Stimulated activated CD4-positive, alpha-beta T cell treated with anti-CD3 and anti-CD28 coated beads, Interleukin-4, amount 100 ng/mL, for 1 hour (primary cell): ENCODE measurements around the gene SFT2D1.

ENCODE experiments used
- DNase-seq: peaks from one replicate; pipeline ENCODE4 v3.0.0-alpha.2; 2020

Gene SFT2D1

DNA sequence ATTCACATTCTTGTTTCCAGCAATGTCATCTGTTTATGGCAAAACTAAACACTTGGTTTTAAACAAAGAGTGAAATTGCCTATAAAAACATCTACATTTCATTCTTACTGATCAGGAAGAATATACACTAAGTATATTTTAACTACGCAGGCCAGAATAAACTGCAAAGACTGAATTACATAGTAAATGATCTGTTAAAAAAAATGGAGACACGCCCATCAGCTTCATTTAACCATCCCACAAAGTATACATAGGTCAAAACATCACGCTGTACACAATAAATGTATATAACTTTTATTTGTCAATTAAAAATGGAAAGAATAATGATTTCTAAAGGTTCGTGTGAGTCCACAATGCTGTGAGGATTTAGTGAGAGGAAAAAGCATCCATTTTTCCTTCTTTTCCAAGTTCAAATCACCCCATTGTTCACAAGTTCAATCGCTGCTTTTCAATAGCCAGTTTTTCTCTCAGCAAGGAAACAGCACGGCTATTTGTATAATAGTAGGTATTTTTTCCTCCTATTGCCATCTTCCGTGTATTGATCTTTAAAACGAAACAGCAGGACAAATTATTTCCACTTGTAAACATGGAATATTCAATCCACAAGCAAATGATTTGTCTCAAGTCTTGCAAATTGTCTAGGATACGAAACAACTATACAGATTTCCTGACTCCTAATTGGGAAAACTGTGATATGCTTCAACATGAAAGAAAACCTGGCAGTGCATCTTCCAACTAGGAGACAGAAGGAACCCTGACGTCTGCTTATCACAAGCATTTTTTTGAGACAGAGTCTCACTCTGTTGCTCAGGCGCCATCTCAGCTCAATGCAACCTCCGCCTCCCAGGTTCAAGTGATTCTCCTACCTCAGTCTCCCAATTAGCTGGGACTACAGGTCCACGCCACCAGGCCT is 10.6 kb downstream of the SFT2D1 start:
- no peak for DNase-seq

DNA sequence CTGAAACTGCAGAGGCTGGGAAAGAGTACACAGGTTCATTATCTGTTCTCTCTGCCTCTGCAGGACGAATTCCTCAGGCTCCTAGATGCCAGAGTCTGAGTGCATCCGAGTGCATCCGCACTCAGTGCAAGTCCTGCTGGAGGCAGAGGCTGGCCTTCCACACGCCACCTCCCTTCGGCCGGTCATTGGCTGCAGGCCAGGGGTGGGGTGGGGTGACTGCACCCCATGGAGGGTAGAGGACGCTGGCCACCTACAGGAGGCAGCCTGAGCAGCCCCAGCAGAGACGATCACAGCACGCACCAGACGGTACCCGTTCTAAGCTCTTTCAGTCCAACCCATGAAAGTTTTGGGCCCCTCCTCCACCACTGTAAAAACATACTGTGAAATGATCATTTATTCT is 11.7 kb downstream of the SFT2D1 start:
- no peak for DNase-seq

DNA sequence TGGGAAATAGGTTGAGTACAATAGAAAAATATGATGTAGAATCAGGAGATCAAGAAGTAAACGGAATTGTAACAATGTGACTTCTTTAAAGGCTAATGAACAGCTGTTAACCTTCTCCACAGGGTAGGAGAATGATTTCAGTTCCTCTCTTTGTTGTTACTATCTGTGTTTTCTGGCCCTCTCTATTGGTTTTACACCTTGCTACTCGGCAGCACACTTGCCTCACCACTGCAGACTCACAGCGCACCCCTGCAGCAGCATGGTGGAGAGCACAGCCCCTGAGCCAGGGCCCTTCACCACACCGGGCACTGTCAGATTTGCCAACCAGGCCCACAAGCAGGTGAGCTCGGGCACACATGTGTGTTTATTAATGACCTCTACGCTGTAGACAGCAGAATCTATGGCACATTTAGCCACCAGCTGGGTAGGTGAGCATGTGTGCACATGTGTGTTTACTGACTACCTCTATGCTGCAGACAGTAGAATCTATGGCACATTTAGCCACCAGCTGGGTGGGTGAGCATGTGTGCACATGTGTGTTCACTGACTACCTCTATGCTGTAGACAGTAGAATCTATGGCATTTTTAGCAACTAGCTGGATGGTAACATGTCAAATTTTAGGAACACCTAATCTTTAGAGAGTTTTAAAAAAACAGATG is 16.8 kb downstream of the SFT2D1 start:
- DNase-seq: no peak

DNA sequence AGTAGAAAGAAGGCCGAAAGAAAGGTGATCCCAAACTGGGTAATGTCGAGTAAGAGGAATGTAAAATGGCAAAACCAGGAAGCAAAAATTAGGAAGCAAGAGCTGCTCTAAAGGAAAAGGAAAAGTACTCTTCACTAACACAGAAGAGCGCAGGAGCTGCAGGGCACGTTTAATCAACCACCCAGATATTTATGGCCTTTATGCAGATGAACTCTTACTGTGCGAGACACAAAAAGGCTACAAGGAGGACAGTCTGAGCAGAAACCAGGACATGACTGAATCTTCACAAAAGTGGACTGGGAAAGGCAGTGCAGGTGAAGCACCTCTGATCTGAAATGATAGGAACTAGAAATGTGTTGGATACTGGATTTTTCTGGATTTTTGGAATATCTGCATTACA is 18.9 kb downstream of the SFT2D1 start:
- no peak for DNase-seq

DNA sequence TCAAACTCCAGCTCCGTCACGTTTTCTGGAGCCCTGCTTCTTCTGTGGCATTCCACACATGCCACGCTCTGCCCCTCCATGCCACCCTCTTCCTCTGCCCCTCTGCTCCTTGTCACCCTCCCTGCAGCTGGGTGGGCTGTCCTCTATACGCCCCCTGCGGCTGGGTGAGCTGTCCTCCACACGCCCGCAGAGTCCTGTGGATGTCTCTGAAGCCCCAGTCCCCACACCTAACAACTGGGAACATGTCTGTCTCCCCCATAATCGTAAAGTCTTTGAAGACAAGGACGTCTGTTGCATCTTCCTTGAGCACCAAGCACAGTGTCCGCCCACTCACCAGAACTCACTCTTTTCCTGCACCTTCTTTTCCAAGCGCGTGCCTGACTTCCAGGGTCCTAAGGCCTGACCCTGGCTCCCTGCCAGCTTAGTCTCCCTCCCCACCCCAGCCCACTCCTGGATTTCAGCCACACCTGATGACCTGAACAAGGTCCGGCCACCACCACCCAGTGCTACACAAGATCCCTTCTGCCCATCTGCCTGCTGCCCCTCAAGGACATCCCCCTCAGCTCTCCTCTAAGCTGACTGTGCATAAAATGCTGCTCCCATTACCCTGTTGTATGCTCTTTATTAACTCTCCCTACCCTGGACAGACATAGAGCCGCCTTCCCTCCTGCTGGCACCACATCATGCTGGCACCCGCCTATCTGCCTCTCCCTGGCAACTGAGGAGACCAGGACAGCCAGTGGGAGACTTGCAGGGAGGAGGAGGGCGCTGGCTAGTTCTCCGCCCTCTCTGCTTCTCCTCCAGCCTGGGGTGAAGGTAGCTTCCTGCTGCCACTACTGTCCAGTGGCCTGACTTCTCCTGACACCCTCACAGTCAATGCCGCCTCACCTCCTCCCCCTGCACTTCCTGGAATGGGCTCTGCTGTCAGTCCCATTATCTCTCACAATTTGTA is 23.4 kb downstream of the SFT2D1 start:
- DNase-seq: no peak

DNA sequence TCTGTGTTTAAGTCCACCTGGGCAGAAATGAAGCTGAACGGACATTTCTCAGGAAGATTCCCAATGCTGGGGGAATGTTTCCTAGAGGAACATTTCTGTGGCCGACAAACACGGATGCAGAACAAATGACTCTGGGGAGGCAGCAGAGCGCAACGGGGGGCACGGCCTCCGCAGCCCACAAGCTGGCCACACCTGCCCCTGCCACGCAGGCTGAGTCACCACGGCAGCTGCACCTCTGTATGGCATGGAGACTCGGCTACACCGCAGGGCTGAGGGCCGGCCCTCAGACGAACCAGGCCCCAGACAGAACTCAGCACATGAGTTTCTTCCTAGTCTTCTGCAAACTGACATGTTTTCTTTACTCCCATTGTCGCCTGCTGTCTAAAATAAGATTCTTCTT is 24.1 kb downstream of the SFT2D1 start:
- DNase-seq: no peak

DNA sequence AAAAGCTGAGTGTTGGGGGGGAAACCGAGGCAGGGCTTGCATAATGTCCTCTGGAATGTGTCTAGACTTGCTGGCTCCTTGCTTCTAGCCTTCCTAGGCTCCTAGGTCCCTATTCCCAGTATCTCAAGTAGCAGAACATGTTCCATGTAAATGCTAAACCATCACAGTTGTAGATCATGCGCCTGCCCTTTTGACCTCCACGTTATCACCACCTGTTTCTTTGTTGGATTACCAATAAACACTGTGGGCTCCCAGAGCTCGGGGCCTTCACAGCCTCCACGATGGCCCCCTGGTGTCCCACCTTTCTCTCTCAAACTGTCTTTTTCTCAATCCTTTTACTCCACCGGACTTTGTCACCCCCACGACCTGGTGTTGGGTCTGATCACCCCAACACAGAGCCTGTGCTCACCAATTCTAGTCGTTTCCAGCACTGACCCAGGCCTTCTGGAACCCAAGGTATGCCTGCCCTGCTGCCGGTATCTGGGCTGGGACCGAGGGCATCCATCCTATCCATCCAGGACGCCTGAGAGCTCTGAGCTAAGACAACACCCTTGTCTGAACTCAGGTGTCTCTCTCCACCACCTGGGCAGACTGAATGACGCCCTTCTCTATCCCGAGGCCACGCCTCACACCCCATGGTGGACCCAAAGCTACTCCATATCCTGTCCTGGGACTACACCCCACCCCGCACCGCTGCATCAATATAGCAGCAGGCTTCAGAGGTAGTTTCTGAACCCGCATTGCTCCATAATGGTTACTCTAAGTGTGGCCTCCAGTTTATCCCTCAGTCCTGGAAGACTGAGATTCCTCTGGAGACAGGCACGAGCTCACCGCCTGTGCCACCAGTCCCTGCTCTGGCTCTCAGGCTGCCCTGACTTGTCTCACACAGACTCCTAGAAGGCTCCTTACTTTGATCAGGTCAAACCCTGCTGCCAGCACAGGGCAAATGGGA is 24.8 kb downstream of the SFT2D1 start:
- DNase-seq: no peak

DNA sequence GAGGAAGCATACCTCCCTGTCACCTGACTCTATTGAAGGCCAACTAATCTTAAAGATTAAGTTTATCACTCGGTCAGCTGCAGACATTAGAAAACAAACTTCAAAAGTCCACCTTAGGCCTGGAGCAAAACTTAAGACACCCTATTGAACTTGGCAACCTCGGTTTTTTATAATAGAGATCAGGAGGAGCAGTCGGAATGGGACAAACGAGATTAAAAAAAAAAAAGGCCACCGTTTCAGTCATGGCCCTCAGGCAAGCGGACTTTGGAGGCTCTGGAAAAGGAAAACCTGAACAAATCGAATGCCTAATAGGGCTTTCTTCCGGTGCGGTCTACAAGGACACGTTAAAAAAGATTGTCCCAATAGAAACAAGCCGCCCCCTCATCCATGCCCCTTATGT is 26.9 kb downstream of the SFT2D1 start:
- no peak for DNase-seq

DNA sequence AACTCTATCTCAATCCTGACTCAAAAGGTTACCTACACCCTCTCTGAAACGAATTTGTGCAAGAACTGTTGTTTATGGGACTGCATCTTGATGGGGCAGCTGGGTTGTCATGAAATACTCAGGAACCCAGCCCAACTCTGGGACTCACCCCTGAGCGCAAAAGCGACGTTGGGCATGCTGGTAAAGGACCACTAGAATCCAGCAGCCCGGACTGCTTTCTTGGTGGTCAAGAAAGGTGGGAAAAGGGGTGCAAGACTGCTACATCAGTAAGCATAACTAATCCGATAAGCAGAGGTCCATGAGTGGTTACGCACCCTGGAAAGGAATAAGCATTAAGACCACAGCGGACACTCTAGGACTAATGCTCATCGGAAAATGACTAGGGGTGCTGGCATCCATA is 27.9 kb downstream of the SFT2D1 start:
- DNase-seq: no peak

DNA sequence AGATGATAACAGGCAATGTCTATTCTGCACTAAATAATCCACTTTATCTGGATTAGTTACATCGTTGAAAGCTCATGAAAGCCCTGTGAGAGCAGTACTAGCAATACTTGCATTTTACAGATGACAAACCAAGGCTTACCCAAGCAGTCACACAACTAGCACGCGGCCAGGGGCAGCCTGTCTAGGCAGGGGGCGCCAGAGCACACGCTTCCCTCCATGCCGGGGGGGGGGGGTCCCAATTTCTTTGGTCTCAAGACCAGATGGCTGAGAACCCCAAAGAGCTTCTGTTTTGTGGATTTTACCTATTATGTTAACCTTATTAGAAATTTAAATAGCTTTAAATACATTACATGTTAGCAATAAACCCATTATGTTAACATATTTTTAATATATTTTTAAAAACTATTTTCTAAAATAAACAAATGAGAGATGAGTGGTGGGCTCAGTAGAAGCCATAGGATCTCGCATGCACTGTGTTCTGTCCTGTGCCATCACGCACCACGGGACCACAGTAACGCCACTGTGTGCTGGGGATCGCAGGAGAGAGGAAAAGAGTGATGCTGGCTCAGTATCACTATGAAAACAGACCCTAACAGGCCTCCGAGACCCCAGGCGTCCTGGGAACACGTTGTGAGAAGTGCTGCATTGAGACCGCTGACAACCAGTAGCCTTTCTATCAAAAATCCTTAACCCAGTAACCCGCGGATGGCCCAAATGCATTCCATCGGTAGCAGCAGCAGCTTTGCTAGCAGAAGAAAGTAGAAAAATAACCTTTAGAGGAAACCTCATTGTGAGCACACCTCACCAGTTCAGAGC is 28.9 kb downstream of the SFT2D1 start:
- peak; percentile 33 for DNase-seq

DNA sequence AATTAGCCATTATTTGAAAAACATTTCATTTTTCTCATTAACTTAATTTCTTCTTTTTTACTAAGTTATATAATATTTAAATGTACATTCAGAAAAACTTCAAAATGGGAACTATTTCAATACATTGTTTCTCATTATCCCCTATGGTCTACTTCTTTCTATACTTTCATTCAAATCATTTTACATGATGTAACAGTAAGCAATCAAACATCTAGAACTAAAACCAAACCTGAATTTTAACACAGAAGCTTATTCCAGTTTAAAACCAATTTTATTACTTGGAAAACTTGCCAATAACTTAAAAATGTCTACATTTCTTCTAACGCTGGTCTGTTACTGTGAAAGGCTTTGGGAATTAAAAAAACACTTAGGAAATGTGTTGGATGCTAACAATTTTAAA is 29.5 kb downstream of the SFT2D1 start:
- DNase-seq: no peak

DNA sequence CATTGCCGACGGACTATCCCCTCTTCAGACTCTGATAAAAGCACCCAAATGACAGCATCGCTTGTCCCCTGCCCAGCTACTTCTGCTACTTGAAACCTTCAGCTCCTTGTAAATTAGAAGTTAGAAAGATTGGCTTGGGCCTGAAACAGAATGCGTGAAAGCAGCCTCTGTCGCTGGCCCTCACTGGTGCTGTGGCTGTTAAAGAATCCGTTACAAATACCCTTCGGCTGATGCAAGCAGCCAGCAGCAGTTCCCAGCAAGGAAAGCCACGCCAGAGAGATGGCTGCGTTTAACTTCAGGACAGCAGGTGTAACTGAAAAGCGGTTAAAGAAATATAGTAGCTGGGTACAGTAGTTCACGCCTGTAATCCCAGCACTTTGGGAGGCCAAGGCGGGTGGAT is 31.7 kb downstream of the SFT2D1 start:
- no peak for DNase-seq

DNA sequence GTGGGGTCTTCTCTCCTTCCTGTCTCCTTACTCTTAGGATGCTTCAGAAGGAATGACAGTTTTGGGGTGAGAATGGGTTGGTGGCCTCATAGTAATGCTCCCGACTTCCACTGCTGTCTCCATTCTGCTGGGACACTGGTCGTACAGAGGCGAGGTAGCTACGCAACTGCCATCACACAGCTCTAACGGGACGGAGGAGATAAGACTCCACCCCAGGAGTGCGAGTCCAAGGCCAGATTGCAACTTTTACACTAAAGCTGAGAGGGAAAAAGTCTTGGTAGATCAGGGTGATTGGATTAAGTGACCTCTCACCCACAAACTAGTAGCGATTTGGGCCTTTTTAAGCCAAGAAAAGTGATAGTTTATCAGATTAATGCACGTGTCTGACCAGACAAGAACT is 32.4 kb downstream of the SFT2D1 start:
- no peak for DNase-seq

DNA sequence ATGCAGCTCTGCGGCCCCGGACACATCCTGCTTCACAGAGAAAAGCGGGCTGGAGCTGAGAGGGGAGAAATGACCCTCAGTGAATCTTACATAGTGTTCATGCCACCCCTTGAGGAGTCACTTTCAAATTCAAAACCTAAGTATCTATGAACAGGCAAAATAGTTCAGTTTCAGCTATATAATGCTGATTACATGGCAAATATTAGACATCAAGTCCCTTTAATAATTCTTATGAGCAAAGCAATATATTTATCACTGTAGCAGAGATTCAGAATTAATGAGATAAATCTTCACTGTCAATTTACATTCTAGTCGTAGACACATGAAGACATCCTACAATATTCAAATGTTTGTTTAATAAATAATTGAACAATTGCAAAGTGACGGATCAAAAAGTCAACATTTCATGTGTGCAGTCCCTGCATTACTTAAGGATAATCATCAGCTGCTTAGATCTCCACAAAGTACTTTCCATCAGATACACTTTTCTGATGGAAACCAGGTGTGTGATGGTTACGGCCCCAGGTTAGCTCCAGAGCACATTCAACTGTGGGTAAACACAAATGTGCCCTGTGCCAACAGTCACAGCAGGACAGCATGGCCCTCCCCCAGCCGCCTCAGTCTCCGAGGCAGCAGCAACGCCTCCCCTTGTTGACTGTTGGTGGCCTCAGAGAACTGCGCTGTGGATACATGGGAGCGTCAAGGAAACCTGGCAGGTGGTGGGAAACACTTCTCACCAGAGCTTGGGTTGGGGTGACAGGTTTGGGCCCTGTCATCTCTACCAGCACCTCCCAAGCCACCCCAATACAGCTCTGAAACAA is 33.4 kb downstream of the SFT2D1 start:
- no peak for DNase-seq

DNA sequence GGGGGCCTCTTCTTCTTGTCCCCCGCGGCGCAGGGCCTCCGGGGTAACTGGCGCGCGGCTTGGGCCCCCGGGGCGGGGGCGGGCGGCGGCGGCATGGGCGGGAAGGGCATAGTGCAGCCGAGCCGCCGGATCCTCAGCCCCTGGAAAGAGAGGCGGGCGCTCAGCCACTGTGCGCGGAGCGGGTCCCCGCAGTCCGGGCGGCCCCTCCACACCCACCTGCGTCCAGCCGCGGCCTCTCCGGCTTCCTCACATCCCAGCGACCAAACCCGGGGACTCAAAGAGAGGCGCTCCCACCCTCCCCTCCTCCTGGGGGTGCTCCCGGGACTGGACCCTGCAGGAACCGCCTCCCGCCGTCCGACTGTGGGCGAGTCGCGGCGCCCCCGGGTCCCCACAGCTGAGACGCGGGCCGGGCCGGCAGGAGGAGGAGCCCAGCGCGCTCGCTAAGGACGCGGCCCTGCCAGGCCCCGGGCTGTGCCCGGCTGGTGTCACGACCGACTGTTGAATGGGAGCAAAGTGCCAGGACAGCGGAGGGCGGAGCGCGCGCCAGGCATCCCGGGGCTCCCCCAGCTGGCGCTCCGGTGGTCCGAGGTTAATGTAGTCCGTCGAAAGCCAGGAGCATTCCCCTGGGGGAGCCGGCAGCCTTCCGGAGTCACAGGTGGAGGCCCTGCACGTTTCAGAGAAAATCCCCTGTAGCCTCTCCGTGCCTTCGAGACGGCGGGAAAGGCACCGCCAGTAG is 34.1 kb downstream of the SFT2D1 start, which contains the start of gene PRR18:
TSS of gene PRR18 (minus strand) at position 360 of the 736 bp plus-strand sequence. CDS start at position 110, 250 bp downstream.
- DNase-seq: peak; percentile 12

DNA sequence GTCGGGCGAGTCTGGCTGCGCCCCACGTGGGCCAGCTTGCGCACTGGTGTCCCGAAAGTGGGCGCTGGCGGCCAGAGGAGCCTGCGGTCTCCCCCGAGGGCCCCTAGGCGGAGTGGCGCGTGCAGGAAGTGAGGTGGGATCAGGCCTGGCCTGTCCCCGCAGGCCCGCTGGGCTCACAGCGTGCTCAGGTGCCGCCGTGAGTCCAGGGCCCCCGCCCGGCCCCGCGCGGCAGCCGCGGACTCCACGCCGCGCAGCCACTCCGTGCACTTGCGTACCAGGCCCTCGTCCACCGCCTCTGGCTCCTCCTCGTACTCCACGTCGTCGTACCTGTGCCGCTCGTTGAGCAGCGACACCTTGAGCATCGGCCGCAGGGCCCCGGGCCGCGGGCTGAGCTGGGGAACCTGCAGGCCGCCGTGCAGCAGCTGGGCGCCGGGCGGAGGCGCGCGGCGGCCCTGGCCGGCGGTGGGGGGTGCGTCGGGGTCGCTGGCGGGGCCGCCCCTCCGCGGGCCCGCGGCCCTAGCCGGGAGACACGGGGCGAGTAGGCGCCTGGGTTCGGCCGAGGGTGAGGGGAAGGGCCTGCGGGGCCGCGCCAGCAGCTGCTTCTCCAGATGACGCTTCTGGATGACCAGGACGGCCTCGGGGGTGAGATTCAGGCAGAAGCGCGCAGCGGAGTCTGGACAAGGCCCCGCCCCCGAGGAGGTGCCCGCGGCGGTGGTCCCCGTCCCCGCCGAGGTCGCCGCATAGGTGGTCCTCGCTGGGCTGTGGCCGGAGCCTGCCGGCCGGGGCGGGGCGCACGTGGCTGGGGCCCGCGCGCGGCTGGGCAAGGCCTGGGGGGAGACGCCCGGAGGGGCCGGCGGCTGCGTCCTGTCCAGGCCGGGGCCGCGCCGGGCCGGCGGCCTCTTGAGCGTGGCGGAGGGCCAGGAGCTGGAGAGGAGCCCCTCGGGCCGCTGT is 35.0 kb downstream of the SFT2D1 start:
- DNase-seq: peak; percentile 20

DNA sequence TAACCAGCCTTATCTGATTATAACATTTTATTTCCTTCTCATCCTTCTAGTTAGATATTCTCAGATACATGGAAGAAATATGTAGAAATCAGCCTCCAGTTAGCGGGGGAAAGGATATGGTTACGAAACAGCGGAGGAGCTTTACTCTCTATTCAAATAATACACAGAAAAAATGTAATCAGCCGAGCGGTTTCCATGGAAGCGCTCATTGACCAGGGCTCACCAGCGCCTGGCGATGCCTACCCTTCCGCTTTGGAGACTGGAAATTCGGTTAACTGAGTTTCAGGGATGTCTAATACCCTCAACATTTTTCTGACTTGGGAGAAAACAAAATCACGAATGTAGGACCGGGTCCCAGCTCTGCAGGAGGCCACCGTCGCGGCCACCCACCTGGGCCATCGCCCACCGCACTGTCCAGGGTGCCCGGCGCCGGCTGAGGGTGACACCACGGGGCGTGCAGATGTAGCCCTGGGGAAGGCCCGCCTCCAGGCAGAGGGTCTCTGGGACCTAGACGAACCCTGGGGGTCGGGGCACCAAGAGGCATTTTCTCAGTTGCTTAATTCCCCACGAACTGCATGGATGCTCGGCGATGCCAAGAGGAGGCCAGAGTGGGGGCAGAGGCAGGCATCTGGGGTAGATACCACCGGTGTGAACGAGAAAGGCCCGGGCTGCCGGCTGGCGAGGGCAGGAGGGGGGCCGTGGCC is 35.8 kb downstream of the SFT2D1 start:
- DNase-seq: no peak
